RWPE2 (cell line): ENCODE data around the gene PER1.

Experiments used
- ATAC-seq: fragments of 200-7000 bp; cut with Tn5 transposase; 3 replicates; pipeline ENCODE4 v1.9.1; 2021; ENCODE audit warnings: low read depth
- DNase-seq: peaks from one replicate; pipeline ENCODE4 v3.0.0-alpha.2; 2020; ENCODE audit warnings: low spot score
- H3K27ac ChIP-seq: fragments of 450-650 bp; 2 replicates; pipeline ENCODE4 v1.5.1; 2017; ENCODE audit warnings: mild to moderate bottlenecking; ENCODE audit not compliant: poor library complexity, severe bottlenecking
- H3K27me3 ChIP-seq: fragments of 250-450 bp; sonication (Bioruptor Pico); 2 replicates; pipeline ENCODE4 v1.5.1; 2021; ENCODE audit warnings: mild to moderate bottlenecking, moderate library complexity; ENCODE audit not compliant: insufficient read depth, poor library complexity, severe bottlenecking
- H3K36me3 ChIP-seq: fragments of 250-450 bp; sonication (Bioruptor Pico); 2 replicates; pipeline ENCODE4 v1.5.1; 2020; ENCODE audit warnings: low read depth, mild to moderate bottlenecking, moderate library complexity
- H3K4me1 ChIP-seq: fragments of 250-450 bp; sonication (Bioruptor Pico); 2 replicates; pipeline ENCODE4 v1.5.1; 2021; ENCODE audit warnings: mild to moderate bottlenecking, moderate library complexity; ENCODE audit not compliant: insufficient read depth, poor library complexity, severe bottlenecking
- H3K4me3 ChIP-seq: fragments of 250-450 bp; sonication (Bioruptor Pico); 2 replicates; pipeline ENCODE4 v1.5.1; 2021; ENCODE audit warnings: mild to moderate bottlenecking, moderate library complexity; ENCODE audit not compliant: severe bottlenecking
- H3K9me3 ChIP-seq: fragments of 250-450 bp; sonication (Bioruptor Pico); 2 replicates; pipeline ENCODE4 v1.5.1; 2021; ENCODE audit warnings: mild to moderate bottlenecking, moderate library complexity; ENCODE audit not compliant: severe bottlenecking
- TF ChIP-seq, protein P1 (sequence below): fragments of 450-650 bp; IDR thresholded peaks from one replicate; pipeline ENCODE4 v1.5.1; 2017; ENCODE audit warnings: mild to moderate bottlenecking, moderate library complexity; ENCODE audit not compliant: poor library complexity, severe bottlenecking

Gene PER1

DNA sequence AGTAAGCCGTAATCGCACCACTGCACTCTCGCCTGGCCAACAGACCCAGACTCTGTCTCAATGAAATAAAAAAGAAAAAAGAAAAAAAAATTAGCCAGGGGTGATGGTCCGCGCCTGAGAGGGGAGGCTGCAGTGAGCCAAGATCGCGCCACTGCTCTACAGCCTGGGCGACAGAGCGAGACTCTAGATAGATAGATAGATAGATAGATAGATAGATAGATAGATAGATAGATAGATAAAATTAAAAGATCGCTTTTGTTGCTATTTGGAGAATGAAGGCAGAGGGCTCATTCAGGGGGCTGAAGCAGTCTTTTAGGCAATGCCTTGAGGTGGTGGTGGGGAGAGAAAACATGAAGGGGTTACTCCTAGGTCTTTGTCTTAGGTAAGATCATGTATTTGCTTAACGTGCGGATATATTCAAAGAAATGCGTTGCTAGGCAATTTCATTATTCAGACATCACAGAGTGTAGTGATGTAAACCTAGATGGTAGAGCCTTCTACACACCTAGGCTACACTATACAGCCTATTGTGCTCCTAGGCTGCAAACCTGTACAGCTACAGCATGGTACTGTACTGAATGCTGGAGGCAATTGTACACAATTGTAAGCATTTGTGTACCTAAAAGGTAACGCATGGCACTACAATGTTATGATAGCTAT, 23.9 kb downstream of the PER1 start:
- Histone ChIP-seq H3K36me3 (no peaks in the 10 kb centered on the region), H3K27ac (no peak overlapping the region), H3K27me3 (no peaks in the 10 kb centered on the region), H3K4me1 (peaks cover 5% of the 10 kb centered on the region), H3K4me3 (no peak overlapping the region), H3K9me3 (no peaks in the 10 kb centered on the region)
- DNase-seq (no peak), ATAC-seq (no peak)
- TF ChIP-seq, protein P1, sequence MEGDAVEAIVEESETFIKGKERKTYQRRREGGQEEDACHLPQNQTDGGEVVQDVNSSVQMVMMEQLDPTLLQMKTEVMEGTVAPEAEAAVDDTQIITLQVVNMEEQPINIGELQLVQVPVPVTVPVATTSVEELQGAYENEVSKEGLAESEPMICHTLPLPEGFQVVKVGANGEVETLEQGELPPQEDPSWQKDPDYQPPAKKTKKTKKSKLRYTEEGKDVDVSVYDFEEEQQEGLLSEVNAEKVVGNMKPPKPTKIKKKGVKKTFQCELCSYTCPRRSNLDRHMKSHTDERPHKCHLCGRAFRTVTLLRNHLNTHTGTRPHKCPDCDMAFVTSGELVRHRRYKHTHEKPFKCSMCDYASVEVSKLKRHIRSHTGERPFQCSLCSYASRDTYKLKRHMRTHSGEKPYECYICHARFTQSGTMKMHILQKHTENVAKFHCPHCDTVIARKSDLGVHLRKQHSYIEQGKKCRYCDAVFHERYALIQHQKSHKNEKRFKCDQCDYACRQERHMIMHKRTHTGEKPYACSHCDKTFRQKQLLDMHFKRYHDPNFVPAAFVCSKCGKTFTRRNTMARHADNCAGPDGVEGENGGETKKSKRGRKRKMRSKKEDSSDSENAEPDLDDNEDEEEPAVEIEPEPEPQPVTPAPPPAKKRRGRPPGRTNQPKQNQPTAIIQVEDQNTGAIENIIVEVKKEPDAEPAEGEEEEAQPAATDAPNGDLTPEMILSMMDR, result no peak

- H3K4me3 ChIP-seq, result peak overlapping the region; percentile 46
- no peak for DNase-seq
Measured at GRCh38 chr17:8126491-8127066, 25.6 kb downstream of the PER1 start.

DNA sequence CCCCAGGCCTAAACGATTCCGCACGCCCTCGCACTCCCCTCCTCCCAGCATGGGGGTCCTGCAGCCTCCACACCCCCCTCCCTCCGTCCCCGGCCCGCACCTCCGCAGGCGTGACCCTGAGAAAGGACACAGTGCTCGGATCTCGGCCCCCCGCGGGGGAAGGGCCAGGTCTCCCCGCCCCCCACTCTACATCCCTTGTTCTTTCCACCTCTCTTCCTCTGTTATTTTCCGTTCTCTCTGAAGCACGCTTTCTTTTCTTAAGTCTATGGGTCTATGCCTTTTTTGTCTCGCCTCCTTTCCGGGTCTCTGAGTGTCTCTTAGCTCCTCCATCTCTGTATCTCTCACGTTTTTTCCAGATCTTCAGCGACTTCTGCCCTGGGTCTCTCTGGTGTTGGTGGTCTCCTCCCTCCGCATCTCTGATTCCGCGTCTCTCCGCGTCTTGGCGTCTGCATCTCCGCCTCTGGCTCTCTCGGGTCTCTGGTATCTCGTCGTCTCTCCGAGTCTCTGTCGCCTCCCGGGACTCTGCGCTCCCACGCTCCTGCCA, 26.2 kb downstream of the PER1 start:
- no peak for ATAC-seq

More at GRCh38 chr17:8126491-8127066, 25.6 kb downstream of the PER1 start:
- Histone ChIP-seq H3K36me3 (no peaks in the 10 kb centered on the region), H3K4me1 (peaks cover 5% of the 10 kb centered on the region), H3K9me3 (no peaks in the 10 kb centered on the region), H3K27me3 (no peaks in the 10 kb centered on the region), H3K27ac (peak overlapping the region; percentile 36)
- peak; percentile 27 for ATAC-seq
- TF ChIP-seq, protein P1, result no peak

GRCh38 chr17:8125154-8125946, 26.9 kb downstream of the PER1 start:
- TF ChIP-seq, protein P1, result no peak
- no peak for DNase-seq

More for the DNA sequence above, 26.2 kb downstream of the PER1 start:
- Histone ChIP-seq H3K9me3 (no peaks in the 10 kb centered on the region), H3K36me3 (no peaks in the 10 kb centered on the region), H3K4me1 (peaks cover 5% of the 10 kb centered on the region), H3K4me3 (peak overlapping the region; percentile 46), H3K27me3 (no peaks in the 10 kb centered on the region), H3K27ac (peak overlapping the region; percentile 36)
- DNase-seq, result no peak
- TF ChIP-seq, protein P1, result no peak

More at GRCh38 chr17:8125154-8125946, 26.9 kb downstream of the PER1 start:
- Histone ChIP-seq H3K36me3 (no peaks in the 10 kb centered on the region), H3K4me3 (peak overlapping the region; percentile 46), H3K27me3 (no peaks in the 10 kb centered on the region), H3K27ac (peak overlapping the region; percentile 57), H3K9me3 (no peaks in the 10 kb centered on the region), H3K4me1 (peaks cover 5% of the 10 kb centered on the region)
- no peak; the same call in 2 of the 3 replicates for ATAC-seq
